Thyroid gland (tissue), 4 donors: Measurements from ENCODE around the gene IRF2.

ENCODE experiments used
- CTCF ChIP-seq, 6 experiments: fragments of 200-600 bp in 3 of 6; fragments of 450-650 bp in 3 of 6; sonication (generic) in 3 of 6; IDR thresholded peaks; one replicate each; pipeline ENCODE4 v1.5.1; 2016 to 2019; ENCODE audit warnings: antibody characterized with exemption in 6 of 6, mild to moderate bottlenecking in 2 of 6, inconsistent platforms in 1 of 6, moderate library complexity in 1 of 6
- POLR2A ChIP-seq, 2 donors: fragments of 450-650 bp; IDR thresholded peaks; one replicate each; pipeline ENCODE4 v1.6.1; 2017; ENCODE audit warnings: antibody characterized with exemption in 2 of 2, mild to moderate bottlenecking in 2 of 2, moderate library complexity in 1 of 2

- TF ChIP-seq CTCF (IDR thresholded peaks at IDR 0.05) (no peak), POLR2A (IDR thresholded peaks at IDR 0.05) (no peak)
These were observed 36.1 kb upstream of the IRF2 start for GRCh38 chr4:184510401-184510800.
